22Rv1 (cell line): Measurements from ENCODE around the gene ZNF444.

Experiments used
- H3K27ac ChIP-seq: fragments of 450-650 bp; 2 replicates; pipeline ENCODE4 v1.5.1; 2017
- ZFX ChIP-seq: fragments of 450-650 bp; IDR thresholded peaks from 2 replicates; pipeline ENCODE4 v1.6.1; 2017; ENCODE audit warnings: antibody characterized with exemption, borderline replicate concordance
- TF ChIP-seq, protein P1 (sequence below): fragments of 450-650 bp; IDR thresholded peaks from 2 replicates; pipeline ENCODE4 v1.5.1; 2017; ENCODE audit warnings: mild to moderate bottlenecking

Gene ZNF444

DNA sequence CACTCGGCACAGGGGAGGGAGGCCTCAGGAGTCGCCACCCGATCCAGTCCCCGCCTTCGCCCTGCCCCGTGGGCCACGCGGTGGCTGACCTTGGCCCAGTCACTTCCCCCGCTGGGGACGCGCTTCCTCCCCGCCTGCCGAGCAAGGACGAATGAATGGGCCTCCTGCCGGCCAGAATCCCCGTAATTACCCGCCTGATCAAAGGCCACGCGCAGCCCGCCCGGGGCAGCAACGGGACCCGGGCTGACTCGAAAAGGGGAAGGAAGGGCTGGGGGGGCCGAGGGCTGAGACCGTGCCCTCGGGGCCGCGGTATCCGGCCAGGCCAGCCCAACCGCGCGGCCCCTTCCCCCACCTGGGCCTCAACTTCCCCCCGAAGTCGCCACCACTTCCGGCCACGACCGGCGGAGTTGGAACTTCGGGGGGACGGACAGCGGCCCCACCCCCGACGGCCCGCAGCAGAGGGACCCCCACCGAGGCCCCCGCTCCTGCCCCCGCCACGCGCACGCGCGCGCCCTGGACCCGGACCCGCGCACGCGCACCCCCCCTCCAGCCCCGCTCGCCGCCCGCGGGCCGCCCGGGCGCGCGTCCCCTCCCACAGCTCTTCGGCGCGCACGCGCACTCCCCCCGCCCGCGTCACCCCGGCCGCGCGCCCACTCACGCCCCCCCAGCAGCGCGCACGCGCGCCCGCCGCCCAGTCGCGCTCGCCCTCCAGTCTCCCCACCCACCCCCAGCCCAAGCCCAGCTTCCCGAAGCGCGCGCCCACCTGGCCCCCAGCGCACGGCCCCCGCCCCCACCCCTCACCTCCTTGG, 20.5 kb upstream of the ZNF444 start:
- TF ChIP-seq, protein P1, sequence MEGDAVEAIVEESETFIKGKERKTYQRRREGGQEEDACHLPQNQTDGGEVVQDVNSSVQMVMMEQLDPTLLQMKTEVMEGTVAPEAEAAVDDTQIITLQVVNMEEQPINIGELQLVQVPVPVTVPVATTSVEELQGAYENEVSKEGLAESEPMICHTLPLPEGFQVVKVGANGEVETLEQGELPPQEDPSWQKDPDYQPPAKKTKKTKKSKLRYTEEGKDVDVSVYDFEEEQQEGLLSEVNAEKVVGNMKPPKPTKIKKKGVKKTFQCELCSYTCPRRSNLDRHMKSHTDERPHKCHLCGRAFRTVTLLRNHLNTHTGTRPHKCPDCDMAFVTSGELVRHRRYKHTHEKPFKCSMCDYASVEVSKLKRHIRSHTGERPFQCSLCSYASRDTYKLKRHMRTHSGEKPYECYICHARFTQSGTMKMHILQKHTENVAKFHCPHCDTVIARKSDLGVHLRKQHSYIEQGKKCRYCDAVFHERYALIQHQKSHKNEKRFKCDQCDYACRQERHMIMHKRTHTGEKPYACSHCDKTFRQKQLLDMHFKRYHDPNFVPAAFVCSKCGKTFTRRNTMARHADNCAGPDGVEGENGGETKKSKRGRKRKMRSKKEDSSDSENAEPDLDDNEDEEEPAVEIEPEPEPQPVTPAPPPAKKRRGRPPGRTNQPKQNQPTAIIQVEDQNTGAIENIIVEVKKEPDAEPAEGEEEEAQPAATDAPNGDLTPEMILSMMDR, result peak; percentile 7; the same call in 1 of the 2 replicates
- no peak for TF ChIP-seq ZFX

DNA sequence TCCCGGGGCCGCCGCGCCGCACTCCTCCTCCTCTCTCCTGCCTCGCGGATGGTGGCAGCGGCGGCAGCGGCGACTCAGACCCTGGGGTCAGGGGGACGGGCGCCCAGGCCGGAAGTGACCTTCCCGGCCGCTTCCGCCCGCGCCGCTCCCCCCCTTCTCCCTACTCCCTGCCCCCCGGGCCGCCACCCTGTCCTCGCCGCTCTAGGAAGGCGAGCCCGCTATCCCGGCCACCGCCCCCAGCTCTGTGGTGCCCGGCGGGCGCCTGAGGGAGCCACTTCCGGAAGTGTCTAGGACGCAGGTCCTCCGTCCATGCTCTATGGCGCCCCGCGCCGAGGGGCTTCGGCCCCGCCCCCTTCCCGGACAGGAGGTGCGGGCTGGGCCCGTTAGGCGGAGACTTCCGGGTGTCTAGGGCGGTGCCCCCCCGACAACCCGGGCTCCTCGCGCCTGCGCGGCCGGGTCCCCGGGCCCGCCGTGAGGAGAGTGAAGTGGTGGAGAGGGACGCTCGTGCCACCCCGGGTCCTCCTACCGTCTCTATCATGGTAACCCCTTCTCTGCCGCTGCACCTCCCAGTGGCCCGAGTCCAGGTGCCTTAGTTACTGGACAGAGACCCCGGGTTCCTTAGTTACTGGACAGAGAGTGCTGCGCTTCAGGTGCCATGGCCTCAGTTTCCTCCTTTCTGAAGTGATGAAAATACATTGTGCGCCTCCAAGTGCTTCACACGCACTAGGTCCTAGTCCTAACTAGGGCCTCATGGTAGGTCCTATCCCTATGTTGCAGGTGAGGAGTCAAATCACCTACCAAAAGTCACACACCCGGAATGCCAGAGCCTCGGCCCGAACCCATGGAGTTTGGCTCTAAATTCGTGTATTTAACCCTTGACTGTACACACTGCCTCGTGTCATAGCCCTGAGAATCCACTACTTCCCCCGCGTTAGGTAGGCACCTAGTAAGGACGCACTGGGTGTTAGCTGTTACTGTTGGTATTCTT, 19.6 kb upstream of the ZNF444 start, which contains the start of gene ZNF787:
ZNF787 (minus strand) TSS at position 116 of the 988 bp plus-strand sequence. CDS start 18,078 bp downstream, outside the sequence.
- H3K27ac ChIP-seq, result peak within 1 kb of the TSS; percentile 93
- TF ChIP-seq, protein P1, result no peak
- TF ChIP-seq ZFX, result no peak

More for the DNA sequence above, 20.5 kb upstream of the ZNF444 start:
- peak overlapping the region; percentile 93 for H3K27ac ChIP-seq

DNA sequence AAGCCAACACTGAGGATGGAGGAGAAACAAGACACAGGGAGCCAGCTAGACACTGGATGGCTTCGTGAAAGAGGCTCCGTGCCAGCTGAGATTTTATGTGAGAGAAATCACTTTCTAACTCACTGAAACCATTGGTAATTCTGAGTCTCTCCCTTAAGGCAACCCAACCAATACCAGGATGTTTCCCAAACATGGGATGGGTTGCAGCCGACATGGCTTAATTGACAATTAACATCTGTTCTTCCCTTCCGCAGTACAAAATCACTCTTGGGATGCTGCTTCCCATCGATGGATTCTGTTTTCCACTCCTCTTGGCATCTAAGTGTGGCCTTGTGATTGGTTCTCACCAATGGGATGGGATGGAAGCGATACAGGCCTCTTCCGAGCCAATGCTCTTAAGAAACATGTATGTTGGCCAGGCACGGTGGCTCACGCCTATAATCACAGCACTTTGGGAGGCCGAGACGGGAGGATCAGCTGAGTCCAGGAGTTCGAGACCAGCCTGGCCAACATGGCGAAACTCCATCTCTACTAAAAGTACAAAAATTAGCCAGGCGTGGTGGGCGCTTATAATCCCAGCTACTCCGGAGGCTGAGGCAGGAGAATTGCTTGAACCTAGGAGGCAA, 17.7 kb upstream of the ZNF444 start:
- H3K27ac ChIP-seq, result no peak overlapping the region
- TF ChIP-seq ZFX, result no peak
- TF ChIP-seq, protein P1, result no peak

DNA sequence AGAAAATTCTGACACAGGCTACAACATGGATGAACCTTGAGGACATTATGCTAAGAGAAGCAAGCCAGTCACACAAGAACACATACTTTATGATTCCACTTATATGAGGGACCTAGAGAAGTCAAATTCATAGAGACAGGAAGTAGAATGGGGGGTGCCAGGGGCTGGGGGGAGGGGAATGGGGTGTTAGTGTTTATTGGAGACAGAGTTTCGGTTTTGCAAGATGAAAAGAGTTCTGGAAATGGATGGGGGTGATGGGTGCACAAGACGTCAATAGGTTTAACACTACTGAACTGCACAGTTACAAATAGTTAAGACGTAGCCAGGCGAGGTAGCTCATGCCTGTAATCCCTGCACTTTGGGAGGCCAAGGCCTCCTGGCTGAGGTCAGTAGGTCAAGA, 16.5 kb upstream of the ZNF444 start:
- no peak for TF ChIP-seq ZFX
- TF ChIP-seq, protein P1, result no peak
- no peak overlapping the region for H3K27ac ChIP-seq

DNA sequence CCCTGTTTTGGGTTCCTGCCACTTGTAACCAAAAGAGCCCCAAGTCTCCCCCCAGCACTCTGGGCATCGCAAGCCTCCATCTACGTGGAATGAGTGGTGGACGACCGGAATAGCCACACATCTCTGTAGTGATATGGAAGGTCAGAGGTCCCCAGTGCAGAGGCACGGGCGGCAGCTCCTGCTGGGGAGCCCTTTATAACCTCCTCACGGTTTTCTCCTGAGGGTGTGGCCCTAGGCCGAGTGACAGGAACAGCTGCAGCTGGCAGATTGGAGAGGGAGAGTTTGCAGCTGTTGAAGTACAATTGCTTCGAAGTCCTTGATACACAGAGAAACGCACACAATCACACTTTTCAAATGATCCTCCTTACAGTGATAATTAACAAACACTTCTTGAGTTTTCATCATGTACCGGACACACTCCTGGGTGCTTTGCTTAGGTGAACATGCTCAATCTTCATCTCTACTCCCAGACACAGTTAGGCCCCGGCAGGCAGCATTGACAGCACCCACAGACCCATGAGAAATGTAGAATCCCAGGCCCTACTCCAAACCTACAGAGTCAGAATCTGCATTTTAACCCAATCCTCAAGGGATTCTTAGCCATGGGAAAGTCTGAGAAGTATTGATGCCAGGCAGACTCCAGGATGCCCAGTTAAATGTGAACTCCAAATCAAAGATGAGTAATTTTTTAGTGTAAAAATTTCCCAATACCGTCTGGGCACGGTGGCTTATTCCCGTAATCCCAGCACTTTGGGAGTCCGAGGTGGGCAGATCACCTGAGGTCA, 15.1 kb upstream of the ZNF444 start:
- H3K27ac ChIP-seq, result no peak overlapping the region
- TF ChIP-seq, protein P1, result no peak
- no peak for TF ChIP-seq ZFX

DNA sequence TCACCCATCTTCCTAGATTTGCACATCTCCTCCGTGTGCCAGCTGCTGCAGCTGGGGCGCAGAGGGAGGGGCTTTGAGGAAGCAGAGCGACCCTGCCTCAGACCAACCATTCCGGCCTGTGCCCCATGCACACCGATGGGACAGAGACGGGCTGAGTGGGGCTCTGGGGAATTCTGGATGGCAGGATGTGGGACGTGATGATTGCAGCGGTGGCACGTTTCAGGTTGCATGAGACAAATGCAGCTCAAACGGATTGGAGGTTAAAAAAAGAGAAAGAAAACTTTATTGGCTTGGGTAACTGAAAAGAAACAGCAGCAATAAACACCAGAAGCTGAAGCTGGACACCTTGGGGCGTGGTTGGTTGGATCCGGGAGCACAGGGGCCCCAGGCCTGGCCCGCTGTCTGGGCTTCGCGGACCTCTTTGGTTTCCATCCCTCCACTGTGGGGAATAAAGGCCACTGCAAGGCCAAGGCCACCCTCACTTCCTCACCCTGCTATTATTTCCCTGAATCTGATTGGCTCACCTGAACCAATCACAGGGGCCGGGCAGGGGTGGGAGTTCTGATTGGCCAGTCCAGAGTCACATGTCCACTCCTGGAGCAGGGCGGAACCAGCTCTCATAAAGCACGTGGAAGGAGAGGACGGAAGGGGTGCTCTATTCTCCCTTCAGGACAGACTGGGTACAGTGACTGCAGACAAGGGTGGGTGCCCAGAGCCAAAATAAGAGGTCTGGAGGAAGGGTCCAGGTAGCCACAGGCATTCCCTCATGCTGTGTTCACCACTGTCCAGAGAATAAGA, 13.9 kb upstream of the ZNF444 start:
- TF ChIP-seq, protein P1, result no peak
- TF ChIP-seq ZFX, result no peak
- no peak overlapping the region for H3K27ac ChIP-seq
